Left cardiac atrium (tissue), 4 donors: Measurements from ENCODE around the gene PTCD2. TPM values are rescaled to one million over a fixed set of nuclear protein-coding genes. Genes with fewer than 3 reads are reported as not detected.
"Not testable (repeated sequence)": the region's sequence is repeated elsewhere in the genome, so short reads cannot be mapped to it uniquely, and the experiment has no call there.

Experiments
- ATAC-seq, 2 donors: fragments of 200-7000 bp; cut with Tn5 transposase; one replicate each; pipeline ENCODE4 v1.9.1; 2020; ENCODE audit warnings: mild to moderate bottlenecking in 2 of 2, moderate library complexity in 2 of 2
- DNase-seq: peaks from one replicate; pipeline ENCODE4 v3.0.0-alpha.2; 2020
- intact Hi-C, 2 donors: fragments of 100-400 bp; cut with DNase I; formaldehyde crosslinking; loops; one replicate each; pipeline versions ENCODE4 v1.14.1 to v1.15.1; 2022 to 2023
- total RNA-seq, 2 donors: library from RNA; stranded (reverse); fragmentation: NEBNext Ultra II Directional; extraction: Animal tissue kit (Norgen Biotek cat#: 25700); gene quantifications; one replicate each; pipeline ENCODE4 v1.2.1, GENCODE V29; 2021
- donor health status: DM: no; HTN: yes; CAD: no.
- donor health status: DM: no; HTN: yes; CAD: no; lungs with severe emphysema.
- donor health status: DM: yes; HTN: yes; CAD: no.
- donor health status: Dilated cardiomyopathy.

The PTCD2 gene
- total RNA-seq, 2 donors from 2014 or later = 8.5 to 12.4 TPM

GRCh38 chr5:72293495-72294055 lies 26.6 kb upstream of the PTCD2 start:
- intact Hi-C loops = no loop called here
- no peak for DNase-seq
- ATAC-seq = no peak

GRCh38 chr5:72294473-72294872 lies 25.7 kb upstream of the PTCD2 start:
- intact Hi-C loops = no loop called here
- ATAC-seq (no peak), DNase-seq (no peak)

GRCh38 chr5:72295539-72295938 lies 24.6 kb upstream of the PTCD2 start:
- intact Hi-C loops = no loop called here

GRCh38 chr5:72296256-72296655 lies 23.9 kb upstream of the PTCD2 start:
- no peak for DNase-seq
- ATAC-seq = no peak
- intact Hi-C loops = no loop called here

More at GRCh38 chr5:72295539-72295938, 24.6 kb upstream of the PTCD2 start:
- DNase-seq (no peak), ATAC-seq (no peak)

GRCh38 chr5:72298136-72298535 lies 22.0 kb upstream of the PTCD2 start:
- DNase-seq, intact Hi-C loops, ATAC-seq: not testable (repeated sequence)

- intact Hi-C loops = no loop called here
- ATAC-seq (no peak), DNase-seq (no peak)
Measured at GRCh38 chr5:72298711-72299110, 21.5 kb upstream of the PTCD2 start.

GRCh38 chr5:72300590-72301339 lies 19.4 kb upstream of the PTCD2 start:
- intact Hi-C loops = no loop called here
- no peak for ATAC-seq
- DNase-seq = no peak

- ATAC-seq (no peak), DNase-seq (no peak)
- intact Hi-C loops = no loop called here
Measured at GRCh38 chr5:72301557-72301956, 18.6 kb upstream of the PTCD2 start.

- intact Hi-C loops = no loop called here
- ATAC-seq (no peak), DNase-seq (no peak)
Measured at GRCh38 chr5:72302171-72302570, 18.0 kb upstream of the PTCD2 start.

GRCh38 chr5:72305194-72306142 lies 14.7 kb upstream of the PTCD2 start:
- DNase-seq (no peak), ATAC-seq (no peak)
- intact Hi-C loops = loop anchor here in 1 of 2 donors (5.0 kb wide), 1 partner anchor 163 kb away; no protein-coding TSS in a partner anchor

- ATAC-seq (peak in 1 of 2 donors; percentile 1), DNase-seq (no peak)
- intact Hi-C loops = loop anchor here in 1 of 2 donors (5.0 kb wide), 1 partner anchor 165 kb away; no protein-coding TSS in a partner anchor
Measured at GRCh38 chr5:72307573-72307967, 12.6 kb upstream of the PTCD2 start.

- DNase-seq (peak; percentile 98), ATAC-seq (peak; percentile 99)
- intact Hi-C loops = loop anchor here in 1 of 2 donors (2.0 to 5.0 kb wide), 2 partner anchors 166 to 525 kb away; no protein-coding TSS in a partner anchor
Measured at GRCh38 chr5:72307968-72308852, 12.0 kb upstream of the PTCD2 start.

- DNase-seq = no peak
- intact Hi-C loops = loop anchor here in 1 of 2 donors (2.0 to 5.0 kb wide), 2 partner anchors 167 to 526 kb away; no protein-coding TSS in a partner anchor
- no peak for ATAC-seq
Measured at GRCh38 chr5:72308853-72309191, 11.4 kb upstream of the PTCD2 start.

GRCh38 chr5:72313141-72313540 lies 7.0 kb upstream of the PTCD2 start:
- DNase-seq (no peak), ATAC-seq (no peak)
- intact Hi-C loops = no loop called here

GRCh38 chr5:72314571-72315172 lies 5.5 kb upstream of the PTCD2 start:
- ATAC-seq = peak; percentile 71 to 75
- intact Hi-C loops = loop anchor here in 1 of 2 donors (2.0 kb wide), 1 partner anchor 536 kb away; no protein-coding TSS in a partner anchor
- peak; percentile 52 for DNase-seq

GRCh38 chr5:72319435-72319975 lies 668 bp upstream of the PTCD2 start:
- intact Hi-C loops = not testable (repeated sequence)
- DNase-seq (peak; percentile 41), ATAC-seq (peak in 1 of 2 donors; percentile 5)

GRCh38 chr5:72324189-72324825 lies 4.1 kb downstream of the PTCD2 start:
- intact Hi-C loops = no loop called here
- ATAC-seq (no peak), DNase-seq (no peak)
